GM21447 (cell line): ENCODE data around the gene MXD4.

ENCODE experiments used
- ATAC-seq: cut with Tn5 transposase; IDR thresholded peaks from one replicate; pipeline ENCODE4 v1.9.1; 2021; ENCODE audit not compliant: unreplicated experiment

MXD4 gene

DNA sequence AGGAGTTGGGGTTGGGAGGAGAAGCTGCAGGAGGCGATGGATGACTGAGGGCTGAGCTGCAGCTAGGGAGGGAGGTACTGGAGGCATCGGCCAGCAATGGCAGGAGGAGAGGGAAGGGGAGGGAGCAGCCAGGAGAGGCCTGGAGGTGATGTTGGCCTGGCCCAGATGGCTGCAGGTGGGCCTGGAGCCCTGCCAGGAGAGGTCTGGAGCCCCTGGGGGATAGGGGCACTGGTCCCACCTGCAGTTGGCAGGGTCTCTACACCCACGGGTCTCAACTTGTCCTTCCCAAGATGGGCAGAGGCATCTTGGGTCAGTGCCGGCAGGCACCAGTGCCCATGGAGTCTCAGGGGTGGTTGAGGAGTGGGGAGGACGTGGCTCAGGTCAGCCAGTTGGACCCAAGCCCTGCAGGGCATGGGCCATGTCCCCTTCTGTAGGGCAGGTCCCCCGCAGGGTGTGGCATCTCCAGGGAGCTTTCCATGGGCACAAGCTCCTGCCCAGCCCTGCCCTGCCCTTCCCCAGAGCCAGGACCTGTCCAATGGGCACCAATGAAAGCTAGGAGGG lies 2.7 kb upstream of the MXD4 start:
- no peak for ATAC-seq

DNA sequence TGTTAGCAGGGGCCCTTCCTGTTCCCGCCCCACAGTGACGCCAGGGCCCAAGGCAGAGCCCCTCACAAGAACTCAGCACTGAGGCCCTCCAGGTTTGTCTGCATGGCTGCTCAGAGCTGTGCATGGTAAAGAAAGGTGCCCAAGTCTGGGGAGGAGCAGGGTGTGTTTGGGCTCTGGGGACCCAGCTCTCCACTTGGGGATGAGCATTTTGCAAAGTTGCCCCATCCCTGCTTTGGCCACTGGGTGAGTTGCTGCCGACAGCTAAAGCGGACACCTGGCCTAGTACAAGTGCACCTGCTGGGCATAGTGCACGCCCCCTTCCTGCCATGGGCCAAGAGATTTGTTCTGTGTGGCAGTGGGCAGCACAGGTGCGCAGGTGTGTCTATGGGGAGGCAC lies 2.0 kb upstream of the MXD4 start:
- ATAC-seq = no peak

DNA sequence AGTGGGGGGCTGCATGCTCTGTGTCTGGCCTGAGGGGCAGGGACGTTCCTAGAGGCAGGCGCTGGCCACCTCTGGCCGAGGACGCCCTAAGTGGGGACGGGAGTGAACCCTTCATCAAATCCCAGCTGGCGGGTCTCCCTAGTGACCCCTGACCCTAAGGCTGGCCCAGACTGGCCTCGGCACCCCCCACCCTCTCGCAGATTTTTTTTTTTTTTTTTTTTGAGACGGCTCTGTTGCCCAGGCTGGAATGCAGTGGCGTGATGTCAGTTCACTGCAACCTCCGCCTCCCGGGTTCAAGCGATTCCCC lies 988 bp upstream of the MXD4 start:
- ATAC-seq = no peak

DNA sequence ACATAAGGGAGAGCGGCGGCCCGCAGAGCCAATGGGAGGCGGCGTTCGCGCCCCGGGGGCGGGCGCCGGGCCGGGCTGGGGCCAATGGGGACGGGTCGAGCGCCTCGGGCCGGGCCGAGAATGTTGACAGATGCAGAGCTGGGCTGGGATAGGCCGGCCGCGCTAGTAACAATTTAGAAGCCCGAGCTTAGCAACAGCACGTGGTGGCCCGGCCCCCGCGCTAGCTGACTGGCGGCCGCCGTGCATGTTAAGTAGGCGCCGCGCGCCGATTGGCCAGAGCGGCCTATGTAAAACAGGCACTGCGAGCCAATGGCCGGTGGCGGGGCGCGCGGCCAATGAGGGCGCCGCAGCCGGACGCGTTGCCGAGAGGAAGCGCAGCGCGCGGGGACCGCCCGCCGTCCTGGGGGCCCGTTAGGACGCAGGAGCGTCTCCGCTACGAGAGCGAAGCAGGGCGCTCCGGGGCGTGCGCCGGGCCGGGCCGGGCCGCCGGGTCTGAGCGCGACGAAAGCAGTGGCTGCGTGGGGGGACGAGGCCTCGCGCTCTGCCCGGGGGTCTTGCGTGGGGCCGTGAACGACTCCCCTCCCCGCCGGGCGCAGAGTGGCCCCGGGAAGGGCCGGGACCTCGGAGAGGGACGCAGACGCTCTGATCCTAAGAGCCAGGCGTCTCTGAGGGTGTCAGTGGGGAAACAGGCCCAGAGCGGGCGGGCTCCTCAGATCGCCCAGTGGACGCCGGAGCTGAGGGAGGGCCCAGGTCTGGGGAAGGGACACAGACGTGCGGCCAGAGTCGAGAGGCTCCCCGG lies 435 bp upstream of the MXD4 start:
- ATAC-seq = peak; percentile 92

DNA sequence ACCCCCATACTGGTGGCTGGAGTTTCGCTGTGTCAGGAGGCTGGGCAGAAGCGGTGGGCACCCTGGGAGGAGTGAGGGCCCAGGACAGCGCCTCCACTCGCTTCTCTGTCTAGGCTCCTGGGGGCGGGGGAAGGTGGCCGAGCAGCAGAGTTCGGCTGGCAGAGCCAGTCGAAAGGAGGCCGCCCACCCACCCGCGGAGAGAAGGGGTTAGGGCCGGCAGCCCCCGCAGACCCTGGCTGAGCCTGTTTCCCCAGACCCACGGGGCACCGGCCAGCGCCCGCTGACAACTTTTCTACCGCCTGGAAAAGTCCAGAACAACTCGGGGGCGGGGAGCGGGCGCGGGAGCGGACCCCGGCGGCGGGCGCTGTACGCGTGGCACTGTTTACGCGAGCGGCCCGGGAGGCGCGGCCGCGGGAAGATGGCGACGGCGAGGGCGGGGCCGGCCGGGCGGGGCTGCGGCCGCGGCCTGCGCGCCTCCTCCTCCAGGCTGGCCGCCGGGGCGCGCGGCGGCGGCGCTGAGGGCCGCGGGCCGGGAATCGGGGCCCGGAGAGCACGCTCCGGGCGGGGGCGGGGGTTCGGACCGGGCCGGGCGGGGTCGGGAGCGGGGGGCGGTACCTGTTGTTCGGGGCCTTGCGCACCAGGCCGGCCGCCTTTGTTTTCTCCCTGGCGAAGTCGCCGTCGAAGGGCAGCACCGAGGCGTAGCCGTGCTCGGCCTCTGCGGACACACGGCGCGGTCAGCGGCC lies 628 bp downstream of the MXD4 start:
- peak; percentile 27 for ATAC-seq

DNA sequence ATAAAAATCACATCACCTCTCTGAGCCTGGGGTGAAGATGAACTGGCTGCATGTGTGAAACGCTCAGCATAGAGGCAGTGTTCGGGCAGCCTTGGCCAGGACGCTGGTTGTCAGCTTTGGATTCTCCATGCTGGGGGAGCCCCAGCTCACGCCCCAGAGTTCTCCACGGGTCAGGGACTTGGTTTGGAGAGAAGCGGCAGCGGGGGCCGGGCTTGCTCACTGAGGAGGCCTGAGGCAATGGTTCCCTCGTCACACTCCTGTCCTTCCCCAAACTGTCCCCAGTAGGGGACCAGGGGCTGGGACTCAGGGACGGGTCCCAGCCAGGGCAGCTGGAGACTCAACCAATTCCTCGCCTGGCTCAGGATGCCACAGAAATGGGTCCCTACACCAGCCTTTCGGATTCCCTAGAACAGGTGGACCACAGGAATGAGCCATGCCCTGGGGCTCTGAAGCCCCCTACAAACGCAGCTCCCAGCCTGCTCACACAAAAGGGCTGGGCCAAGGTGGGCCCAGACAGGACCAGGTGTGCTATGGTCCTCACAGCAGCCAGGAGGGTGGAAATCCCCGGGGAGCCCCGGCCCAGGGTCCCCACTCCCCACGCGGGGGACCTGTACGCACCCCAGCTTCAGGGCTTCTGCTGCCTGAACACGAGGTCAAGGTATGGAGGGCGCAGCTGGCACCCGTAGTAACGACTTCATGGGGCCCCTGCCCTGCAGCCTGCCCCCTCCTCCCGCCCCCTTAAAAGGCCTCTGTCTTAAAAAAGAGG lies 1.4 kb downstream of the MXD4 start:
- ATAC-seq = no peak

DNA sequence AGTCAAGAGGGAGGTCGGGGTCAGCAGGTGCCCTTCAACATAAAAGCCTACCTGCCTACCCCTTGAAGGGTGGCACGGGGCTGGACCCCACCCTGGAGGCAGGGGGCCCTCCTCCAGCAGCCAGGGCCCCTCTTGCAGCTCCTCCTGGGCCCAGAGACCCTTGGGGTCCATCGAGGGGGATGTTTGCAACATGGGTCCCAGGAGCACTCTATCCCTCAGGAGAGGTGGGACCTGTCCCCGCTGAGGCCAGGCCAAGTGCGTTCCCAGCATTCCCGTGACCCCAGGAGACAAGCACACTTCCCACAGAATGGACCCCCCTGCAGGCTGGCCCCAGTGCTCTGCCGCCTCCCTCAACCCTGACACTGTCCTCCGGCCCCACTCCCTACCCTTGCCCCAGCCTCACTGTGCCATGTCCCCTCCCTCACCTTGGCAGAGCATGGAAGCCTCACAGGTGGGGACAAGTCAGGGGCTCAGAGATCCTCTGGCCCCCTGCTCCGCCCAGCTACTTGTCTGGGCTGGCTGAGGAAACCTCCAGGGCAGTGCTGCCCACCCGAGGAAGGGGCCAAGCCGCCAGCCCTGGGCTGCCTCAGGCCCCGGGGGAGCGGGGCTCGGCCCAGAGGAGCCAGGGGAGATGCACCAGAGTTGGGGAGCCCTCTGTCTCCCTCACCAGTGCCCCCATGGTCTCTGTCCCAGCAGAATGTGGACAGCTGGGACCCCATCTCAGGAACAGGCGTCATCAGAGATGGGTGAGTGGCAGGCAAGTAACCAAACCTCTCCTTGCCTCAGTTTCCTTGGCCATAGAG lies 2.2 kb downstream of the MXD4 start:
- no peak for ATAC-seq

DNA sequence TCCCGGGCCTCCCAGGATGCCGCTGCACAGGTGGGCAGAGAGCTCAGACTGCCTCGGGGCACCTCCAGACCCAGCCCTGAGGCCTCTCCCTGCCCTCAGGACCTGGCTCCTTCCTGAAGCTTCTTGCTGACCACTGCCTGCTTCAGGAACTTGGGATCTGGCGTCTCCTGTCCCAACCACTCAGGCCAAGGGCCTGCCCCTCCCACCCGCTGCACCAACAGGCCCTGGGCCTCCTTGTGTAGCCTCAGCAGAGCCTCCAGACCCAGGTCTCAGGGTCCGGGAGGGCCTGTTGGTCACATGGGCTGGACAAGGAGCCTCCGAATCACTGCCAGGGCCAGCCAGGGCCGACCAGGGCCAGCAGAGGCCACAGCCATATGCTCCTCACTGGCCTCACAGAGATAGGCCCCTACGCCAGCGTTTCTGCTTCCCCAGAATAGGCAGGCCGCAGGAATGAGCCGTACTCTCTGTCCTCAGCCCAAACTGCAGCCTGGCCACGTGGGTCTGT lies 2.8 kb downstream of the MXD4 start:
- no peak for ATAC-seq

DNA sequence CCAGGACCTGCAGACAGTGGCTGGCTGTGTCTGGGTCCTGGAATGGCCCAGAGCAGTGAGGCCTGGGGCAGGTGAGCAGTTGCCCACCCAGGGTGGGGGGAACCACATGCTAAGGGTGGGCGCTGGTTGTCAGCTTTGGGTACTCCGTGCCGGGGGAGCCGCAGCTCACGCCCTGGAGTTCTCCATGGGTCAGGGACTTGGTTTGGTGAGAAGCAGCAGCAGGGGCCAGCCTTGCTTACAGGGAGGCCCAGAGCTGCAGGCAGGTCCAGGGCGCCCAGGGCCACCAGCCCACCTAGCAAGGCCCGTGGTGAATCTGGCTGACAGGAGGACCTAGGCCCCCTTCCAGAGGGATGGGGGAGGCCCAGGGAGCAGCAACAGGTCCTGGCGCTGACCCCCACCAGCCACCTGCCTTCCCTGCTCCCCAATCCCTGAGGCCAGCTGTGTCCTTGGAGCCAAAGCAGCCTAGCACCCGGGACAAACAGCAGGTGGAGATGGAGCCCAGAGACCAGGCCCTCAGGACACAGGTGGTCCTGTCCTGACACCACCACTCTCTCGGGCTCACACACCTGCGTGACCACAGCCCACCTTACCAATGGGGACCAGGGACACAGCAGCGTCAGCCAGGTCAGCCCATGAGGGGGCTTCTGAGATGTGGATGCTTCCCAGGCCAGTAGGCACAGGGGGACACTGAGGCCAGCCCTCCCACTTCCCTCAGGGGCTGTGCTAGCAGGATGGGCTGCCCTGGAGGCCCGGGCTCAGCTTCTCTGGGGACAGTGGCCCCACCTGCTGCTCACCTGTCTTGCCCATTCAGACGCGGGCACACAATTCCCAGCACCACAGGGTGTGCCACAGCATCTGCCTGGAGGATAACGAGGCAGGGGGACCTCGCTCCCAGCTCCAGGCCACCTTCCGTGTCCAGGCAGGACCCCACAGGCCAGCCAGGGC lies 3.5 kb downstream of the MXD4 start:
- no peak for ATAC-seq

DNA sequence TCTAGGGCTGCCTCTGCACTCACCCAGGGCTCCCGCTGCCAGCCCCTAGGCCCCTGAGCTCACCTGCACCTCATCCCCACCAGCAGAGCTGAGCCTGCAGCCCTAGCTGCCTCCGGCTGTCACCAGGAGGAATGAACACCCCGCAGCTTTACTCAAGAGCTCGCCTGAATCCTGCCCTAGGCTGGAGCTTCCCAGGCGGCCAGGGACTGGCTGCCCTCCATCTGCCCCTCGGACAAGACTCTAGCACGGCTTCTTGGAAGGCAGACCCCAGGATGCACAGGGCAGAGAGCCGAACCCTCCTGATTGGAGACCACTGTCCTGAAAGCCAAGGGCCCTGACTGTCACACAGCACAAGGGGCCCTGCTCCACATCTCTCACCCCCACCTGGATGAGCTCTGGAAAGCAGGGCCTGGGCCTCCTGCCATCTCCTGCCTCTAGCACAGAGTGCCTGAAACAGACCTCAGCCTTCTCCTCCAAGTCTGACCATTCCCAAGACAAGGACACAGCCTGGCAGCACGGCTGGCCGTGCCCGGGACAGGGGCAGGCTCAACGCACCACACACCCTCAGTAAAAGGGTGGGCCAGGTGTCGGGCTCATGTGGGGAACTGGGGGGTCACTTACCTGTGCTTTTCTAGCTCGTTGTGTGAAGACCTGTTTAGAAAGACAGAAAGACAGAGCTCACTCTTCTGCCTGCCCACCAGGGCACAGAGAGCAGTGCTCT lies 4.4 kb downstream of the MXD4 start:
- no peak for ATAC-seq

DNA sequence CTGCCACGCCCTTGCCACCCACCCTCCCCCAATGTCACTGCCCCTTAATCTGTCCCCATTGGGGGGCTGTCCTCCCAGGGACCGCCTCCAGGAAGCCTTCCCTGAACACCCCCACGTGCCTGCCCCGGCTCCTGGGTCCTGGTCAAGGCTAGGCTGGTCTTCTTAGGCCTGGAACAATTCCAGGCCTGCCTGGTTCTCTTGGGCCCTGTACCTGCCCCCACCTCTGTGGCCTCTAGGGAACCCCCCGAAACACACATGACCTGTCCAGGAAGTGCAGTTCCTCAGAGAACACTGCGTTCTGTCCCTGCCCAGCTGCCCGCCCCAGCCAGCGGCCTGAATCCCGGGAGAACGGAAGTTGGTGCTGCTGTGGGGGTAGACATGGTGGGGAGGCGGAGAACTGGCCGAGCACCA lies 5.1 kb downstream of the MXD4 start:
- no peak for ATAC-seq

DNA sequence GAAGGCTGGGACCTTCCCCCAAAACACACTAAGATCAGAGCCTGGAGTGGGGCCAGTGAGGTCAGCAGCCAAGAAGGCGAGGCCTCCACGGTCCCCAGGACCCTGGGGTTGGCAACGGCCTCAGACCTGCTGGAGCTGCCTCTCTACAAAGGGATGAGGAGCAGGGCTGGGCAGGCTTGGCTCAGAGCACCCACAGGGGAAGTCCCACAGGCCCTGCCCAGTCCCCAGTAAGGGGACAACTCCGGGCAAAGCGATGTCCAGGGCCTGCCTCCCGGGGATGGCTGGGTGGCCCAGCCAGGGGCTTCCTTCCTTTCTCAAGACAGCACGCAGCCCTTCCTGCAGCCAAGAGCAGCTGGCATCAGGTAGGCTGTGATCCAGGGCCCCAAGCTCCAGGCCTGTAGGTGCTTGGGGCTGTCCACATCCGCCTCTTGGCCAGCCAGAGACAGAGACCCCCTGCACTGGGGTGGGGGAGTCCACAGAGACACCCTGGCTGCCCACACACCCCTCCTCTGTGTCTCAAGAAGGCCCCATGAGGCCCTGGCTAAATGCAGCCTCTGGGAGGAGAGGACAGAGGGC lies 5.7 kb downstream of the MXD4 start:
- ATAC-seq = no peak

DNA sequence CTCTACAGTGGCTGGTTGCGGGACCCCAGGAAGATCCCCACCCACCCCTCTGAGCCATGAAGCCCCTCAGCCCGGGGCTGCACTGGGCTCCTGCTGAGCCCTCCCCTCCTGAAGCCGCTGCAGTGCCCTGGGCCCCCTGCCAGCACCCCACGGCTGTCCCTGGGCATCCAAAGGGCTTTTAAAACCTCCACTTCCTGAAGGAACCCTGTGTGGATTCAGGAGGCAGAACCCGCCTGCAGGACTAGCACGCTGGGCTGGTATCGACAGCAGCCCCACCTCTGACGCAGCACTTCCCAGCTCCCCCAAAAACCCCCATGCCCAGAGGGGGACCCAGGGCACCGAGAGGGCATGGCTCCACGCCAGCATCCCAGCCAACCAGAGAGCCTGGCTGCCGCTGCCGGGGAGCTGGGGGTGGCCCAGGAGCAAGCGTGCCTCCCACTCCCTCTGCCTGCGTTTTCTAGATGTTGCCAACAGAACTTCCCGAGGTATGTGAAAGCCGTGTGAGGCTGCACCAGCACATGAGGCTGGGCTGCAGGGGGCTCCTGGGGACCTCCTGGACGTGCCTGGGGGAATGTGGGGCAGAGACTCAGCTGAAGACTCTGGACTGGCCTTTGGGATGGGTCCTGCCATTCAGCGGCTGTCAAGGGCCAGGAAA lies 6.3 kb downstream of the MXD4 start:
- no peak for ATAC-seq

DNA sequence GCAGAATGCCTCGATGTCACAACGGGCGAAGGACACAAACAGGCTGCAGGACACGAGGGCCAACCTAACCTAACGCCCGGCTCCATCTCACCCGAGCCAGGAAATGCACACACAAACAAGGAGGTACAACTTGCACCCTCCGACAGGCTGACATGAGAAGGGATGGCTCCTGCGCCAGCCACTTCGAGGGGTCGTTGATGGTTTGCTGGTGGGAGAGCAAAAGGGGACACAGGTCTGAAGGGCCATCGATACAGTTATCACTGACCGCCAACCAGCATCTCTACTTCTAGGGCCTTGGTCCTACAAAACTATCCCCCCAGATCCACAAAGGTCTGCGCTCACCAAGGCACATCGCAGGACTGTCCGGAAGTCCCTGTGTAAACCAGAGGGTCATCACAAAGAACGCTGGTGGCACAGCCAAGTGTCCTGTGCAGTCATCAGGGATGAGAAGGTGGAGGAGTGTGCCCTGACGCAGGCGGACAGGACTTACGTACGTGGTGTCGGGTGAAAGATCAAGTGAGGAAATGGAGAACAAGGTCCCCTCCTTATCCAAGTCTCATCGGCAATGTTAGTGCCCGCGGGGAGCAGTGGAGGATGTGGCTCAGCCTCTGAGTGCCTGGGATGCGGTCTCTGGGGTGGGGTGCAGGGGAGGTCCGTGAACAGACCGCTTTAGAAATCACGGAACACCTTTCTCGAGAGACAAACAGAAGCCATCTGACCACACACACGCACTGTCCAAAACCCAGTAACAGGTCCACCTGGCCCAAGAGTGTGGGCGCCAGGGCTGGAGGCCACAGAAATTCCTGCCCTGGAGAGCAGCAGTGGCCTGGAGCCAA lies 7.0 kb downstream of the MXD4 start:
- no peak for ATAC-seq

DNA sequence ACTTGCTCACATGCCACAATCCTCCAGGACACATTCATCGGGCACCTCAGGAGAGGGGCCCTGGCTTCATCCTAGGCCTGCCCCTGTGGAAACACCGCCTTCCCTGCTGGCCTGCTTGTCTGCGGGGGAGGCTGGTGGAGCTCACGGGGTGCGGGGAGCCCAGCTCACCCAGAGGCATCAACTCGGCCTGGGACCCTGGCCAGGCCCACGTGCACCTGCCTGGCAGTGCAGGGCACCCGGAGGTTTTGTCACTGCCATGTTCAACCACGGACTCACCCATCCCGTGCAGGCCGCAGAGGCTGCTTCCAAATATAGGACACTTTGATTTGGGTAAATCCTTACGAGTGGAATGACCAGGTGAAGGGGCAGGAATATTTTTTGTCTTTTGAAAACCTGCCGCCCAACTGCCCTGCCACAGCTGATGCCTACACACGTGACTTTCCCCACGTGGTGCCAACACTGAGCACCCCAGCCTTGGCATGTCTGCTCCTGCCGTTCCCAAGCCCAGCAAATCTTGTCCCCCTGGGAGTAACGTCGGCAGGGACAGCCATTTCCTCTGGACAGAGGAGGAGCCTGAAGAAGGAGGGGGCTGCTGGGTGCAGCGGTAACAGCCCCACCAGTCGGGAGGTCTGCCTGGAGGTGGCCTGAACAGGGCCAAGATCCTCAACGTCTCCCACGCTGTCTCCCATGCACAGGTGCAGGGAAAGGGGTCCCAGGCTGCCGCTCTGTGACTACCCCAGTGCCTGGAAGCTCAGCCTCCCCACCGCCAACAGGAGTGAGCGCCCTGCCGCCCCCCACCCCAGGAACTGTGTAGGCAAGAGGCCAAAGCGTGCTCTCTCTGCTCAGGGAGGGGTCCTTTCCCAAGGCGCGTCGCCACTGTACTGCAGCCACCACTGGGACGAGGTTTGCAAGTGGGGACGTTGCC lies 8.5 kb downstream of the MXD4 start:
- ATAC-seq = no peak

DNA sequence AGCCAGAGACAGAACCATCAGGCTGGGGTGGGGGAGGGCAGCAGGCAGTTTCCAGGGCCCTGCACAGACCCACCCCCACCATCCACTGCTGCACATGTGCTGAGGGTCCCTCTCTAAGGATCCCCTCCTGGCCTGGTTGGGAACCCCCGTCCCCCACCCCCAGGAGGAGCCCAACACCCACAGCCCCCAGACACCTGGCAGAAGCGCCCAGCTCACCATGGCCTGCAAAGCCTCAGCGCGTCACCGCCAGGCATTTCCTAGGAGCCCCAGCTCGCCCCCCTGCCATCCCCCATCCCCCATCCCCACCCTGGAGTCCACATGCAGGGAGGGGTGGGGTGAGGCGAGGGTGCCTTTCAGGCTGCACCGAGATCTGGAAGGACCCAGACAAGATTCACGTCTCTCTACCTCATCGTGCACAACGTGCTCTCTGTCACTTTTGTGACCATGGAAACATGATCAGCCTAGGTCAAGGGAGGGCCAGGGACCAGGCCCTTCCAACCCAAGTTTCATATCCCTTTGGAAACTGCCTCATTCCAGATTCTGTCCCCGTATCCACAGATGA lies 9.3 kb downstream of the MXD4 start:
- ATAC-seq = no peak
